Measurements from ENCODE around the gene SSBP2.

SSBP2 gene

GRCh38 chr5:81533629-81534405 is 217.1 kb downstream of the SSBP2 start:
- DNase-seq (ENCODE audit: low read depth), result no peak
- TF ChIP-seq CTCF (IDR thresholded peaks at IDR 0.05; ENCODE audit: low read depth, low read length, missing control alignments), result no peak
- H3K4me3 ChIP-seq (ENCODE audit: low read depth, low read length), result no peak overlapping the region

- H3K4me3 ChIP-seq (ENCODE audit: low read depth, low read length), result no peak overlapping the region
- DNase-seq (ENCODE audit: low read depth), result no peak
- TF ChIP-seq CTCF (IDR thresholded peaks at IDR 0.05; ENCODE audit: low read depth, low read length, missing control alignments), result no peak
These were observed 220.0 kb downstream of the SSBP2 start for GRCh38 chr5:81530919-81531318.

- DNase-seq (ENCODE audit: low read depth), result no peak
- no peak for TF ChIP-seq CTCF (IDR thresholded peaks at IDR 0.05; ENCODE audit: low read depth, low read length, missing control alignments)
These were observed 225.2 kb downstream of the SSBP2 start for GRCh38 chr5:81525690-81526089.

GRCh38 chr5:81524015-81524414 is 226.9 kb downstream of the SSBP2 start:
- no peak for TF ChIP-seq CTCF (IDR thresholded peaks at IDR 0.05; ENCODE audit: low read depth, low read length, missing control alignments)
- DNase-seq (ENCODE audit: low read depth), result no peak
- H3K4me3 ChIP-seq (ENCODE audit: low read depth, low read length), result no peak overlapping the region

More at GRCh38 chr5:81525690-81526089, 225.2 kb downstream of the SSBP2 start:
- no peak overlapping the region for H3K4me3 ChIP-seq (ENCODE audit: low read depth, low read length)

GRCh38 chr5:81522571-81522970 is 228.3 kb downstream of the SSBP2 start:
- no peak for DNase-seq (ENCODE audit: low read depth)
- no peak for TF ChIP-seq CTCF (IDR thresholded peaks at IDR 0.05; ENCODE audit: low read depth, low read length, missing control alignments)

GRCh38 chr5:81520769-81521168 is 230.1 kb downstream of the SSBP2 start:
- no peak for DNase-seq (ENCODE audit: low read depth)
- no peak for TF ChIP-seq CTCF (IDR thresholded peaks at IDR 0.05; ENCODE audit: low read depth, low read length, missing control alignments)
- H3K4me3 ChIP-seq (ENCODE audit: low read depth, low read length), result no peak overlapping the region

More at GRCh38 chr5:81522571-81522970, 228.3 kb downstream of the SSBP2 start:
- H3K4me3 ChIP-seq (ENCODE audit: low read depth, low read length), result no peak overlapping the region

Data from GM12864 (cell line).